ENCODE measurements around the gene VAV2.

VAV2 gene

DNA sequence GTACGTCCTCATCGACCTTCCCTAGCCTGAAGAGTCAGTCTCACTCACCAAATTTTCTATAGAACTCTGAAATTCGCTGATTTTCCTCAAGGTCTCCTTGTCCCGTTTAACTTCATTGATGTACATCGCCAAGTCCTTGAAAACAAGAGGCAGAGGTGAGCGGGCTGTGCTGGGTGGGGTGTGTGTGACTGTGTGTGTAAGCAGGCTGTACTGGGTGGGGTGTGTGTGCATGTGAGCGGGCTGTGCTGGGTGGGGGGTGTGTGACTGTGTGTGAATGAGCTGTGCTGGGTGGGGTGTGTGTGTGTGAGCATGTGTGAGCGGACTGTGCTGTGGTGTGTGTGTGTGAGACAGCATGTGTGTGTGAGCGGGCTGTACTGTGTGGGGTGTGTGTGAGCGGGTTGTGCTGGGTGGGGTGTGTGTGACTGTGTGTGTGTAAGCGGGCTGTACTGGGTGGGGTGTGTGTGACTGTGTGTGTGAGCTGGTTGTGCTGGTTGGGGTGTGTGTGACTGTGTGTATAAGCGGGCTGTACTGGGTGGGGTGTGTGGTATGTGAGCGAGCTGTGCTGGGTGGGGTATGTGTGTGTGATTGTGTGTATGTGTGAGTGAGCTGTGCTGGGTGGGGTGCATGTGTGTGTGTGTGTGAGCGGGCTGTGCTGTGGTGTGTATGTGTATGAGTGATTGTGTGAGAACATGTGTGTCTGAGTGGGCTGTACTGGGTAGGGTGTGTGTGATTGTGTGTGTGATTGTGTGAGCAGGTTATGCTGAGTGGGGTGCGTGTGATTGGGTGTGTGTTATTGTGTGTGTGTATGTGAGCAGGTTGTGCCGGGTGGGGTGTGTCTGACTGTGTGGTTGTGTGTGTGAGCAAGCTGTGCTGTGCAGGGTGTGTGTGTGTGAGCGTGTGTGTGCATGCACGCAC lies 200.1 kb downstream of the VAV2 start:
- in situ Hi-C loops (cut with MboI; ENCODE audit: low sequenced_read_pairs): loop anchor here (25.0 kb wide), 1 partner anchor 295 kb away; no protein-coding TSS in a partner anchor

DNA sequence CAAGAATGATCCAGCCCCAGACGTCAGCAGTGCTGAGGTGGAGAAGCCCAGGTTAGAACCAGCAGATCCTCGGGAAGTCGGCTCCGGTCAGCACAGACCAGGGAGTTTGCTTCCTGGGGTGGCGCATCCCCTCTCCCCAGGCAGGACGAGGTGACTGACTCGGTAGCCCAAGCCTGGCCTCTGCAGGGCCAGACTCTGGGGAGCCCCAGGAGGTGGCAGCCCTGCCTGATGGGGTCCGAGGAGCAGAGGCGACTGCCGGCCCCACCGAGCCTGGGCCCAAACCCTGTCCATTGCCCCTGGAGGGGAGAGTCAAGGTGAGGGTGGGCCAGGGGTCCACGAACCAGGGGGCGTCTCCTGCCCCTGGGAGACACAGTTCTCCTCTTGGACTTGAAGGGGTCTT lies 201.1 kb downstream of the VAV2 start:
- in situ Hi-C loops (cut with MboI; ENCODE audit: low sequenced_read_pairs): loop anchor here (25.0 kb wide), 1 partner anchor 296 kb away; no protein-coding TSS in a partner anchor

DNA sequence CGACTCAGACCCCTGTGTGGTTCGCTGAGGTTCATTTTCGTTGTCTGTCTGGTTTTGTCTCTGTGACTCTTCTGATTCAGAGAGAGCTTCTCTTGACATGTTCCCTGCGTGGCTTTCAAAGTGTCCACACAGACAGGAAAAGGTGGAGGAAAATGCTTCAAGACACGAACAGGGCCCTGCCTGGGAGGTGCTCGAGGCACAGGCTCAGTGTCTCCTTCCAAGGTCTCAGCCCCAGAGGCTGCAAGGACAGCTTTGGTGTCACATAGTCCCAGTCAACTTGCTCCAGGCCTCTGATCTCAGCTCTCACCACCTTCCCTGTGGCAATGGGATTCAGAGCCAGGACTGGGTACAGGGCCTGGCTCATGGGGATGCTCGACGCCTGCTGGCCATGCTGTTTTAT lies 202.3 kb downstream of the VAV2 start:
- in situ Hi-C loops (cut with MboI; ENCODE audit: low sequenced_read_pairs): loop anchor here (10.0 to 25.0 kb wide), 2 partner anchors 205 to 298 kb away; partner anchors contain the start of gene VAV2

DNA sequence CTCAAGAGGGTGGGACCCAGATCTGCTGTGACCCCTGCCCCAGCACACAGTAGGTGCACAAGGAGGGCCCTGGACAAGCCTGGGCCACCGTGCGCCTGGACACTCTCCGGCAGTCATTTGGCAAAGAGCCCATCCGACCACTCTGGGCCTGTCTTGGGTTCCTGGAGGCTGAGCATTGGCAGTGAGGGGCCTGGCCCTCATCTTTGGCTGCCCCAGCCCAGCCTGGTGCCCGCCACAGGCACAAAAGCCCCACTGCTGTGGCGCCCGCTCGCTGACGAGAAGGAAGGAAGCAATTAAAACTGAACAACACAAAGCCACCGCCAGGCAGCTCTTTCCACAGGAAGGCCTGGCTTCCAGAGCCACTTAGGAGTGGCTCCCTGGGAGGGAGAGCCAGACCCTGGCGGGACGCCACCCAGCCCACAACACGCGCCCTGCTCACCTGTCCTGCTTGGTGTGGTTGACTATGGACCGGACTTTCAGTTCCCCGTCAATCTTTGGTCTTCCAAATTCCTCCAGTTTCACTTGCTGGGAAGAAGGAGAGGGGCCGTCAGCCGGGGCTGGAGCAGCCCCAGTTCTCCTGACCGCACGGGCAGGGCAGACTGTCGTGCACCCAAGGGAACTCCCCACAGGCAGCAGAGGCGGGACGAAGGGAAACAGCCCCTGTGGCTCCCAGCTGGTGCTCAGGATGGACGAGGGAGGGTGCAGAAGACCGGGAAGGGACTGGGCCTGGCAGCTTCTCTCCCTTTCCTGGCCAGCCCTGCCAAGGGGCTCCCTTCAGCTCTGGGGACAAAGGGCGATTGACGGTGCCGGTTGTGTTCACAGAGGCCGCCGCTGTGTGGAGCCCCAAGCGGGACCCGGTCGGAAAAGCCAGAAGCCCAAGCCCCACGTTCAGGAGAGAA lies 203.1 kb downstream of the VAV2 start:
- in situ Hi-C loops (cut with MboI; ENCODE audit: low sequenced_read_pairs): loop anchor here (10.0 to 25.0 kb wide), 2 partner anchors 206 to 298 kb away; partner anchors contain the start of gene VAV2

DNA sequence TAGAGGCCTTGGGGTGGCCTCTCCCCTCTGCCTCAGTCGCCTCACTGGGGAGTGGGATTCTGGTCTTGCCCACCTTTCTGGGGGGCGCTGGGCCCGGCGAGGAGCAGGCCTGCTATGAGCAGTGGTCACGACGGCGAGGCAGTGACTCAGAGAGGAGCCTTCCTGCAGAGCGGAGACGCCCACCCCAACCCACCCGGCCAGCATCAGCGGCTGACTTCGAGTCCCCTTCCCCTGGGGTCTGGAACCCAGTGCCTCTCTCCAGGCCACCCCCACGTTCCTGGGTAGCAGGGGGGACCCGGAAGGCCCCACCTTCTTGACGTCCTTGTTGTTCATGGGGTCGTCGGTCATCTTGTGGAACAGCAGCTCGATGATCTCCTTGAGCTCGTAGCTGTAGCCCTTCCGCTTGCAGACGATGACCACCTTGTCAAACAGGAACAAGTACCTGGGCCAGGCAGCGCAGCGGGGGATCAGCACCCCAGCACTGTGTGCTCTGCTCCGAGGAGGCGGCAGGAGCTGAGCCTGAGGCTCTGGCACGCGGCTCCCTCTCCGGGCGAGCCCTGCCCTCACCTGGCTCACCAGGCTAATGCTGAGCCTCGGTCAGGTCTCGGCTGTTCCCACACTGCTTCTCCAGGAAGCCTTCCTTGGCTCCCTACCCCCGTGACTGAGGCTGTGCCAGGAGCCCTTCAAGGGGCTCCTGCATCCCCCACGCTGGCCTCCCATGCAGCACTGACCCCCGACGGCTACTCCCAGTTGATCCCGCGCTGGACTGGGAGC lies 203.9 kb downstream of the VAV2 start:
- in situ Hi-C loops (cut with MboI; ENCODE audit: low sequenced_read_pairs): loop anchor here (10.0 to 25.0 kb wide), 2 partner anchors 207 to 299 kb away; partner anchors contain the start of gene VAV2

DNA sequence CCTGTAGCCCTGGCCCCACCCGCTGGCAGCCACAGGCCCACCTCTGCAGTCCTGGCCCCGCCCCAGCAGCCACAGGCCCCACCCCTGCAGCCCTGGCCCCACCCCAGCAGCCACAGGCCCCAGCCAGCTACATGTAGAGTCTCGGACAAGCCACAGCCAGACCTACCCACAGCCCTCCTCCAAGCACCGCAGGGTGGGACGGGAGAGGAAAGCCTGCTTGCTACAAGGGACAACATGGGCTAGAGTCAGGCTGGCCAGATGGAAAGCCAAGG lies 204.4 kb downstream of the VAV2 start:
- in situ Hi-C loops (cut with MboI; ENCODE audit: low sequenced_read_pairs): loop anchor here (10.0 to 25.0 kb wide), 2 partner anchors 207 to 300 kb away; partner anchors contain the start of gene VAV2

DNA sequence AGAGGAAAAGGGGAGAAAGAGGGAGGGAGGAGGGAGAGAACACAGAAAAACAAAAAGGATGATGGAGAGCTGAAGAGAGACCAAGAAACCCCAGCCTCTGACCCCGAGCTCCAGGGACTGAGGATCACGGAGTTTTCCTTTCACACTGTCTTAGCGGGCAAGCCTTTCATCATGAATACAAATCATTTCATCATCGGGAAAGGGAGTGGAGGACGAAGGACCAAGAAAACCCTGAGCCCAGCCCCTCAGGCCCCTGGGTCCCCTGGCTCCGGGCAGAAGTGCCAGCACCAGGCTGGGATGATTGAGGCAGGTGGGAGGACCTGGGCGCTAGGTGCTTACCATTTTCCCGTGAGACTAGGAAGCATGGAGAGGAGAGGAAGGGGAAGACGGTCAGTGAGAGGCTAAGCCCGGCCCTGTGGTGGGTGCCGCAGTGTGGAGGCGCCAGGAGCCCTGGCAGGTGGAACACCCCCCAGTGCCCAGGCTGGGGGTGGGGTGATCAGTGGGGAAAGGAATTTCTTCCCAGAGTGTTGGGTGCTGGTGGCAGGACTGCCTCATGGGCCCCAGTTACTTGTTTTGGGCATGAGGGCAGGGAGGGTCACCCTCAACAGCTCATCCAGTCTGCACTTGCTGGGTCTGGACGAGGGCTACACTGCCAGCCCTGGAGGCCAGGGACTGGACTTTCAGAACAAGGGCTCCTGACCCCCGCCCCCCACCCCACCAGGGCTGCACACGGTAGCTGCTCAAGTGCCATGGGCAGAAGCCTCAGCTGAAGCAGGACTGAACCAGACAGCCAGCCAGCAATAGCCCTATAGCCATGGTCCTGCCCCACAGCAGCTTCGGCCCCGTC lies 205.0 kb downstream of the VAV2 start:
- in situ Hi-C loops (cut with MboI; ENCODE audit: low sequenced_read_pairs): loop anchor here (10.0 to 25.0 kb wide), 2 partner anchors 208 to 300 kb away; partner anchors contain the start of gene VAV2

DNA sequence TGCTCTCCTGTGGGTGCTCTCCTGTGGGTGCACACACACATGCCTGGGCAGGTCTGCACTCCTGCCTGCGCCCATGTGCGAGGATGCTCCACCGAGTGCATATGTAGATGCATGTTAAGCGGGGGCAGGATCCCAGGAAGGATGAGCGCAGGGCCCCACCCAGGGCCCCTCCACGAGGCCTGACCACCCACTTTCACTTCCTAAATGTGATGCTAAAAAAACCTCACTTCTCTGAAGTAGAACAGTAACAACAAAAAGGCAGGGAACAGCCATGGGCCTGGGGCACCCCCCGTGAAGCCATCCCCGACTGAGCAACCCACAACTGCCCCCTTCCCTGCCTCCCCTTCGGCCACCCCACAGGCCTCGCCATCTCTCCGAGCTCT lies 205.8 kb downstream of the VAV2 start:
- in situ Hi-C loops (cut with MboI; ENCODE audit: low sequenced_read_pairs): loop anchor here (10.0 to 25.0 kb wide), 2 partner anchors 208 to 301 kb away; partner anchors contain the start of gene VAV2

DNA sequence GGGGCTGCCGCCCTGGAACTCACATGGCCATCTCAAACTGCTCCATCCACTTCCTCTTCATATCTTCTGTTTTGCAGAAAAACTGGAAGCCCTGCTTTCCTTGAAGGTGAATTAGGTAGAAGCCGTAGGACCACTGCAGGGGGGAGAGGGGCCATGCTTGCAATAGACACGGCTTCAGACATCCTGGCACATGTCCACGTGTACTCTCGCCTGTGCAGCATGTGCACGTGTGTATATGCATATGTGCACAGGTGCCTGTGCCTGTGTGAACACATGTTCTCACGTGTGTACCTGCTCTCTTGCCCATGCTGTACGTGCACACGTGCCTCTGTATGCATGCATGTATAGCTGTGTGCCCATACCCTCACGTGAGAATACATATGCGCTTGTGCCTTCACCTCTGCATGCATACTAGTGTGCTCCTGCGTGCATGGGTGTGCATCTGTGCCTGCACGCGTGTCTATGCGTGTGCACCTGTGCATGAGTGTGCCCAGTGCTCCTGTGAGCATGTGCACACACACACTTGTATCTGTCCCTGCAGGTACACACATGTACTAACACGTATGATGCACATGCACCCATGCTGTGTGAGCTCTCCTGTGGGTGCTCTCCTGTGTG lies 206.3 kb downstream of the VAV2 start:
- in situ Hi-C loops (cut with MboI; ENCODE audit: low sequenced_read_pairs): loop anchor here (10.0 to 25.0 kb wide), 2 partner anchors 209 to 301 kb away; partner anchors contain the start of gene VAV2

DNA sequence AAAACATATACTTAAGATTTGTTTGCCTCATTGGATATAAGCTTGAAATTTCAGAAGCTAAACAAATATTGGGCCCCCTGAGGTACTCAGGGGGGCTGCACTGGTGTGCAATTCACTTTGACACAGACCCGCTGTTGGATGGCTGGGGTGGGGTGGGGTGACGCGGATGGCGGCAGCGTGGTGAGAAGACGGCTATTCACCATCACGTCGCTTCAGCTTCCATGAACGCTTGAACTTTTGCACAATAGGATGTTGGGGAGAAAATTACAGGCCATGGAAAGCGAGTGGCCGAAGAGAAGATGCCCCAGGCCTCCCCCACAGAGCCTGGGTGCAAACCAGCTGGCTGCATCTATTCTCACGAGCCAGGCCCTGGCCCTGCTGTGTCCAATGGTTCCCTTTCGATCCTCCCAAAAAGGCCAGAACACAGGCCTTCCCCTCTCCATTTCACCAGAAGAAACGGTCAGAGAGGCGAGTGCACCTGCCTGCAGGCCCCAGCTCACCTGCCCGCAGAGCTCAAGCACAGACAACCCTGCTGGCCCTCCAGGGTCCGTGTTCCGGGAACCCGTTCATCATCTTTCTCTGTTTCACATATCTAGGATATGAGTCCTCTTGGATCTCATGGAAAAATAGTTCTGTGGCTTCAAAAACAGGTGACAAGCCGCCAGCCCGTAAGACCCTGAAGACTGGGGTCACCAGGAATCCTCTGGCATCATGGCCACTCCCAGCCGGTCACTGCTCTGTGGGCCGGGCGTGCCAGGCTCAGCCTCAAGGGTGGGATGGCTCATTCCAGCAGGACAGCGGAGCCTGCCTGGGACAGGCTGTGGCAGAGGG lies 207.2 kb downstream of the VAV2 start:
- in situ Hi-C loops (cut with MboI; ENCODE audit: low sequenced_read_pairs): loop anchor here (10.0 to 25.0 kb wide), 2 partner anchors 210 to 302 kb away; partner anchors contain the start of gene VAV2

DNA sequence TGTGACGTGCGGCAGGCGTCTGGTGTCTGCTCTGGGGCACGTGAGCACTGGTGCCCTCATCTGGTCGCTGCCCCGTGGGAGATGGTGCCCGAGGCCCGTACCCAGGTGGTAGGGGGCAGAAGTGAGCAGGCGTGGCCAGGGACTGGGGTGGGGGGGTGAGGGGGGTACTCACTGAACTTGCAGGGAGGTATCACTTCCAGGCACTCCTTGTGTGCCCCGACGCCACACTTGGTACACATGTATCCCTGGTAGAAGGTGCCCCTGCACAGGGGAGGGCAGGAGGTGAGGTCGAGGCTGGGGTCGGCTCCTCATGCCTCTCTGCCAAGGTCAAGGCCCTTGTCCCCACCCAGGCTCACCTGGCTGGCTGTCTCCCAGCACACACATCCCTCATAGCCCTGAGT lies 208.8 kb downstream of the VAV2 start:
- in situ Hi-C loops (cut with MboI; ENCODE audit: low sequenced_read_pairs): loop anchor here (10.0 to 25.0 kb wide), 2 partner anchors 211 to 304 kb away; partner anchors contain the start of gene VAV2

DNA sequence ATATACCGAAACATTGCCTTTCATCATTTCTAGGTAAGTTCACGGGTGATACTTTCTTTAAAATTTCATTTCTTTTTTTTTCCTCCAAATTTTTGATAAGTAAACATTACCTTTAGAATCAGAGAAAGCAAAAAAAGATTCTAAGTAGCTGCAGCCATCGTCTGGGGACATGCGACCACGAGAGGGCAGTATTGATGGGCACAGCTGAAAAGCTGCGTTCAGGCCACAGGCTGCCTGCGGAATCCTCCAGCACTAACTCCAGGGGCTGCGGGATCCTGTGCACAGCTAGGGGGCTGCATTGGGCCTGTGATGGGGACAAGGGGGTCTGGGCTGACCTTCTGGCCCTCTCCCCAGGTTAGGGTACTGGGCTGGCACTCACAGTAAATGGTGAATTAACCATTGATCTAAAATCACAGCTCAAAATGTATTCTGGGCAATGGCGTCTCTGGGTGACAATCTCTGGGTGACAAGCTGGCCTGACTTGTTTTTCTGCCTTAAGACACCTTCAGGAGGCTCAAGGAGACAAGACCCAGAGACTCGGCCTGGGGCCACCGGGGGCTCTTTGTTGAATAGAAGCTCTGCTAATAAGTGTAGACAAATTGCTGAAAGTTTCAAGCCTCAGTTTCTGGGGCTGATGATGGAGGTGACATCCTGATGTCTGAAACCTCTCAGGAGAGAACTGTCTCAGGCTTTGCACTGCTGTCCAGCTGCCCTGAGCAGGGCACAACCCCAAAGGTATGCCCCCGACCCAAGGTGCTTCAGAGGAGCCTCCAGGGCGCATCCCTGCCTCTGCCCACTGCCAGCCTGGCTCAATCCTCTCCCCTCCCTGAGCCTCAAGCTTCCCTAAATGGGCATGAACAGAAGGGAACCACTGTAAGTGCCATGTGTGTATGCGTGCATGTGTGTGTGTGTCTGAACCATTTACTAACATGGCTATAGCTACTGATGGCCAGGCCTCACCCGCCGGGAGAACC lies 209.7 kb downstream of the VAV2 start:
- in situ Hi-C loops (cut with MboI; ENCODE audit: low sequenced_read_pairs): loop anchor here (10.0 to 25.0 kb wide), 2 partner anchors 212 to 305 kb away; partner anchors contain the start of gene VAV2

DNA sequence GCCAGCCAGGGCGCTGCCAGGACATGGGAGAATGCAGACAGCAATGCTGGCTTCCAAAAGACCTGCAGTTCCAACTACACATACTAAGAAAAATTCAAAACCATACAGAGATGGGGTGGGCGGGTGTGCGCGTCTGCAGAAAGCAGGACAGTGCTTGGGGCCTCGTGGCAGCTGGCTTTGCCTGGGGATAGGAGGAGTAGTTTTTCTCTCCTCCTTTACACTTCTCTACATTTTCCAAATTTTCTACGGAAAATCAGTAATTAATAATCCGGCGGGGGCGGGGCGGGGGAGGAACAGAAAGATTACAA lies 210.3 kb downstream of the VAV2 start:
- in situ Hi-C loops (cut with MboI; ENCODE audit: low sequenced_read_pairs): loop anchor here (10.0 to 25.0 kb wide), 2 partner anchors 213 to 306 kb away; partner anchors contain the start of gene VAV2

DNA sequence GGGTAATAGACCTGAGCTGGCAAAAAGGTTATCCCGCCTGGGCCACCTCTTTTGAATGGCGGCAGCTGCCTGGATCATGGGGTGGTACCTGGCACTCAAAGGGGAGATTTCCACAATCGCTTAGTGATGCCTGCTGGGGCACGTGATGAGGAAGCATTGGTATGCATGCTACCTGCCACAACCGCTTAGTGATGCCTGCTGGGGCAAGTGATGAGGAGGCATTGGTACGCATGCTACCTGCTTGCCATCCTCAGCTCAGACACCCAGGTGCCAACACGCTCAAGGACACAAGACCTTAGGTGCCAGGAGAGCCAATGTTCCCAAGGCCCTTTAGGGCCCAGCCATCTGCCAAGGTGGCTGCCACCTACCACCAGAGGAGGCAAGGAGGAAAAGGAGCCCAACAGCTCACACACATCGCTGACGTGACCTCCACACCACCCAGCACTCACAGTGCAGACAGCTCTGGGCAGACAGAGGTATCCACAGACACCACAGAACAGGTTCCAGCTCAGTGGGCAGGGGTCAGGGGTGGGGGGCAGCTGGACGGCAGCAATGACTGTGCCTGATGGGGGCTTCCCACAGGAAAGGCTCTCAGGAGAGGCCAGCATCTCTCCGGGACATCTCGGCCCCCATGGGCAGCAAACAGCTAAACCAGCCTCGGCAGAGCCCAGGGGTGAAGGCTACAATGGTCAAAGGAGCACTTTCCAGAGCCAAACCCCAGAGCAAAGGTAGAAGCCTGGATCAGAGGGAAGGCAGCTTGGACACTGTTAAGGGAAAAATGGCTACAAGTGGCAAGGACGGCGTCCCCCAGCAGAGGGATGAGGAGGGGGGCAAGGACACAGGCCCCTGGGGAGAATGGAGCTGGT lies 210.9 kb downstream of the VAV2 start:
- in situ Hi-C loops (cut with MboI; ENCODE audit: low sequenced_read_pairs): loop anchor here (10.0 to 25.0 kb wide), 2 partner anchors 214 to 306 kb away; partner anchors contain the start of gene VAV2

DNA sequence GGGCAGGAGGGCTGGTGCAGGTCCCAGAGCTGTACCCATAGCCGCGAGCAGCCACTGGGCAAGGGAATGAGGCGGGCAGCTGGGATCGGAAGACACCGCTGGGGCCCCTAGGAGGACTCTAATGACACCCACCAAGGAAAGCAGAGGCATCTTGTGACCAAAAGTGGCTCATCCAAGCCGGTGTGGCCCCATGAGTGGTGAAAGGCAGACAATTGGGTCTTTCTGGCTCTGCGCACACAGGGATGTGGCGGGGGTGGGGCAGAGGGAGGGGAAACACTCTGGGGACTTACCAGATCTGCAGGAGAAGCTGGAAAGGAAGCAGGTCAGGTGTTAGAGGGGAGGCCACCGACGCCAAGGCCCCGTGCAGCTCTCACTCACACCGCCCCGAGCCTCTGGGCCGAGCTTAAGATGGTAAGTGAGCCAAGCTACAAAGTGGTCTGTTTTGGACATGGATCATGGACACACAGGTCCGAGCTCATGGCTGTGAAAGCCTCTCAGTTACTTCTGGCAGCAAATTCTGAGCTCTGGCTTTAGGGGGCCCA lies 211.6 kb downstream of the VAV2 start:
- in situ Hi-C loops (cut with MboI; ENCODE audit: low sequenced_read_pairs): loop anchor here (10.0 to 25.0 kb wide), 2 partner anchors 214 to 307 kb away; partner anchors contain the start of gene VAV2

Data from HL-60/S4 treated with retinoic acid at 250 ng/mL for 4 days and 3 days (cell line).